HG03460 (cell line): ENCODE data around the gene DNAJC16.
"Not testable (repeated sequence)": the region's sequence is repeated elsewhere in the genome, so short reads cannot be mapped to it uniquely, and the experiment has no call there.

ENCODE experiments used
- ATAC-seq: cut with Tn5 transposase; IDR thresholded peaks from one replicate; pipeline ENCODE4 v1.9.1; 2021; ENCODE audit not compliant: unreplicated experiment

Gene DNAJC16

DNA sequence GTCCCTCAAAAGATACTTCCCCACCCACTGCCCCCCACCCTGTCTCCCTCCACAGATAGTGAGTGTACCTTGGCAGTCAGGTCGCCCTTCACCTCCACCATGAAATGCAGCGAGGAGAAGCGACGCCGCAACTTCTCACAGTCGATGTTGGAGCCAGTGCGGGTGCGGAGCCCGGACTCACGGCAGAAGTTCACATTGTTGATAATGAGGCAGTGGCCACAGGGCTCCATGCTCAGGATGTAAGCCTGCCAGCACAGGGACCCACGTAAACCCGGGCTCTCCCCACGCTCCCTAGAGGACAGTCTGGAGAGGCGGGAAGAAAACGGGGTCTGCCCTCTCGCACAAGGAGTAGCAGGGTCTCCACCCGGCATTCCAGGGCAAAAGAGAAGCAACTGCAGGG is 19.8 kb upstream of the DNAJC16 start:
- ATAC-seq: no peak

DNA sequence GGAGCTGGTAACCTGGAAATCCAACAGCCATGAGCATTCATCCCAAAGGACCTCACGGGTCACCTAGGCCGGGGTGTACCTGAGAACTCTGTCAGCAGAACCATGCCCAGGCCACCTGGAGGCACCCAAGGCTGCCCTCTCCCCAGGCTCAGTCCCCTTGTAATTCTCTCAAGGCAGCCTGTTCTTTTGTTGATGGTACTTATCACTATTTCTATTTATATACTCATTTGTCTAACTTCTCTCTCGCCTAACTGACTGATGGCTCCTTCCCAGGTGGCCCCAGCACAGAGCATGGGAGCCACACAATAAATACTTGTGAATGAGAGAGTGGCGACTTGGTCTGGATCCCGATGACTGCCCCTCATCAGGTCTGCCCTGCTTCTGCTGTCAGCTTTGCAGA is 19.4 kb upstream of the DNAJC16 start:
- ATAC-seq: no peak

DNA sequence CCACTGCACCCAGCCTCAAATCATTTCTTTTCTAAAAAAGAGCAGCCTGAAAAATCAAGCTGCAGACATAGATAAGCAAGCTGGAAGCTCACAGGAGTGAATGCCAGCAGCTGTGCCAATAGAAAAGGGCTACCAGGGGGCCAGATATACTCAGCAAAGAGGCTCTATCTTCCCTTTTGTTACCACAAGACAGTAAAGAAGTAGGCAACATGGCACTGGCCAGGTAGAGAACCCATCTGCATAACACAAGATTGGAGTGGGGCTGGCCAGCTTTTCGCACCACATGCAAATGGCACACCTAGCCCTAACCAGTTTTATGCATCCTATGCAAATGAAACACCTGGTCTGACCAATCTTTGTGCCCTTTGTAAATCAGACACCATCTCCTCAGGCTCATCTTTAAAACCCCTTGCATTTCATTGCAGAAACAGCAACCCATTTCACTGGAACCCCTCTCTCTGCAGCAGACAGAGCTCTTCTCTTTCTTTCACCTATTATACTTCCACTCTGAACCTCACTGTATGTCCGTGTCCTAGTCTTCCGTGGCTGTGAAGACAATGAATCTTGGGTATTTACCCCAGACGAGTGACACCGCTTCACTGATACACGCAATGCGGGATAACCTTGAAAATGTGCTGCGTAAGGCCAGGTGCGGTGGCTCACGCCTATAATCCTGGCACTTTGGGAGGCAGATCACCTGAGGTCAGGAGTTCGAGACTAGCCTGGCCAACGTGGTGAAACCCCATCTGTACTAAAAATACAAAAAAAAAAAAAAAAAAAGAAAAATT is 17.8 kb upstream of the DNAJC16 start:
- no peak for ATAC-seq

DNA sequence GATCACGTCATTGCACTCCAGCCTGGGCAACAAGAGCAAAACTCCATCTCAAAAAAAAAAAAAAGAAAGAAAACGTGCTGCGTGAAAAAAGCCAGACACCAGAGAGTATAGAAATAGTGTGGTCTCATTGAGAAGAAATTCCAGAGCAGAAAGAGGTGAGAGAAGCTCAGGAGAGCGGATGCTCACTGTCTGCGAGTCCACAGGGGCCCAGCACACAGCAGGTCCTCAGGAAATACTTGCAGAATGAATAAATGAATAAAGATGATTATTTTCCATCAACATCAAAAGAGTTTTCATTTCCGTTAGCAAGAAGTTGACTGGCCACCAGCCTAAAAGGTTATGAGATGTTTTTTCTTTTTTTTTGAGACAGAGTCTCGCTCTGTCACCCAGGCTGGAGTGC is 17.1 kb upstream of the DNAJC16 start:
- ATAC-seq: no peak

DNA sequence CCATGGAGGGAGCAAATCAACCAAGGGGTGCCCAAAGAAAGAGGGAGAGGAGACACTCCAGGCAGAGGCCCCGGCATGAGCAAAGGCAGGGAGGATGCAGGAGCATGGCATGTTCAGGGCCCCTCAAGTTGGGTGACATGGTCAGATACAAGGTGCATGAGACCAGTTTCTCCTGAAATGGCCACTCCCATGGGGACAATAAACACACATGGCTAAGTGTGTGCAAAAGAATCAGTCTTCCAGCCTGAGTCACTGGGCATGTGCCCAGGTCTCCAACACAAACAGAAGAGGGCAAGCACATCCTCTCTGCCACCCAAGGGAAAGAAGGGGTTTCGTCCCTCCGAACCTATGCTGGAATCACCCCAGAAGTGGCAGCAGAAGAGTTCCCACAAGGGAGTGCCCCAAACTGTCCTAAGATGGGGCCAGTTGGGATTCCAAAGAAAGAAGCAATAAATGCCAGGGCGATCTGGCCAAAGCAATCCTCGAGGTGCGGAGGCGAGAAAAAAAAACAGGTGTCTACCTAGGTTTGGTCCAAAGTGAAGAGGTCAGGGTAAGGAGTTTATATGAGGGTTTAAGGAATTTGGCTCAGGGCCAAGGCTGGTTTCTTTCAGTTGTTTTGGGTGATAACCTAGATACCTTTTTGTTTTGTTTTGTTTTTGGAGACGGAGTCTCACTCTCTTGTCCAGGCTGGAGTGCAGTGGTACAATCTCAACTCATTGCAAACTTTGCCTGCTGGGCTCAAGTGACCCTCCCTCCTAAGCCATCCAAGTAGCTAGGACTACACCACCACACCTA is 15.8 kb upstream of the DNAJC16 start:
- ATAC-seq: no peak

DNA sequence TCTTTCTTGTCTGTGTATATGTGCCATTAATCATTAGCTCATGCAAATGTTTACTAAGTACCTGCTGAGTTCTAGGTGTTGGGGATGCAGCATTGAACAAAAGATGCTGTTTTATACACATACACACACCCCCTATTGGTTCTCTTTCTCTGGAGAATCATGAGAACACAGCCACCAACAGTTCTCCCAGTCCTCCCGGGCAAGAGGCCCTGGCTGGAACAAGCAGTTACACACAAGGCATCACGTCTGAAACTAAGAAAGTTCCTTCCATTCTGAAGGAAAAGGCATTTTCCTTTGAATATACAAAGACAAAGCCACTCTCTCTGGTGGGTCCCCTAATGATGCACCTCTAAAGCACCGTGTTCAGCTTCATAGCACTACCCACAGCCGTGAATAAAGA is 13.5 kb upstream of the DNAJC16 start:
- ATAC-seq: no peak

DNA sequence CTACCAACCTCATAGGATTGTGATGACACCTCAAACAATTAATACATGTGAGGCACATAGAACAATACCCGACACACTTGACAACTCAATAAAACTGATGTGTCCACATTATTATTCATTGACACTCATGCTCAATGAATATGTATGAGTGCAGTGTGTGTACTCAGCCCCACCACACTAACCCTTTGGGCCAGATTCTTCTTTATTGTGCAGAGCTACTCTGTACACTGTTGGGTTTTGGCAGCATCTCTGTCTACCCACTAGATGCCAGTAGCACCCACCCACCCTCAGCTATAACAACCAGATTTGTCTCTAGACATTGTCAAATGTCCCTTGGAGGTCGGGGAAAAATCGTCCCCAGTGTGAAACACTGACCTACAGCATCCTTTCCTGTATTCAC is 12.7 kb upstream of the DNAJC16 start:
- no peak for ATAC-seq

DNA sequence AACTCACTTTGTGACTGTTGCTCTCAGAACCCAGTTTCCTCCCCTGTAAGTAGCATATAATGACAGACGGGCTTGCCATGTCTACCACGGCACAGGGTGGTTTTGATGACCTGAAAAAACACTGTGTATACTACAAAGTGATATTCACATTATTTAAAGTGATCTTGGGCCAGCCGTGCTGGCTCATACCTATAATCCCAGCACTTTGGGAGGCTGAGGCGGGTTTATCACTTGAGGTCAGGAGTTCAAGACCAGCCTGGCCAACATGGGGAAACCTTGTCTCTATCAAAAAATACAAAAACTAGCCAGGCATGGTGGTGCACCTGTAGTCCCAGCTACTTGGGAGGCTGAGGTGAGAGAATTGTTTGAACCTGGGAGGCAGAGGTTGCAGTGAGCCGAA is 12.1 kb upstream of the DNAJC16 start:
- not testable (repeated sequence) for ATAC-seq

DNA sequence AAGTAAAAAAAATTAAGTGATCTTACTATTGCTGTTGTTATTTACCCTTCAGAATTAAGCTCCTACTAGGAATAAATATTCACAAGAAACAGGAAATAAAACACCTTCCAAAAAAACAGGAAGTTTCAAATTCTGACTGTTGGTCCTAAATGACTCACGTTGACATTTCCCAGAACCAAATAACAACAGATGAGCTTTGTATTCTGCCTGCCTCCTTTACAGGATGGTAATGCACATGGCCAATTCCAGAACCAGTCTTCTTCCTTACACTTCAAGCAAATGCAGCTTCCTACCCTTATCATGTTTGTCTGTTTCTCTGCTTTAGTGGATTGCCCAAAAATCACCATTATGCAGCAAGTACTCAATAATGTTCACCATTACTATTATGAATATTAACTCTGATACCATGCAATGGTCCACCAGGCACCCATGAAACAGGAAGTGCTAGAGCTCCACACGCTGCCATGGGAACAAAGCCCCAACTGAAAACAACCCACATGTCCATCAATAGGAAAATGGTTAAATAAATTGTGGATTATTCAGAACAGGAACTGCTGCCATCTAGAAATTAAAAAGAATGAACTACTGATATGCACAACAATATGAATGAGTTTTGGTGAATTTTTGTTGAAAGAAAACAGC is 11.5 kb upstream of the DNAJC16 start:
- no peak for ATAC-seq

DNA sequence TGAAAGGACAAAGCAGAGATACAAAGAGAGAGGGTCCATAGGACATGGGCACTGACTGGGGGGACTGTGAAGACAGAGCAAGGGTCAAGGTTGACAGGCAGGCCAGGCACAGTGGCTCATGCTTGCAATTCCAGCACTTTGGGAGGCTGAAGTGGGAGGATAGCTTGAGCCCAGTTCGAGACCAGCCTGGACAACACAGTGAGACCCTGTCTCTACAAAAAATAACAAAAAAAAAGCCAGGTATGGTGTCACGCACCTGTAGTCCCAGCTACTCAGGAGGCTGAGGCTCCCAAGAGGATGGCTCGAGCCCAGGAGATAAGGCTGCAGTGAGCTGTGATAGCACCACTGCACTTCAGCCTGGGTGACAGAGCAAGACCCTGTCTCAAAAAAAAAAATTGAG is 7.0 kb upstream of the DNAJC16 start:
- no peak for ATAC-seq

DNA sequence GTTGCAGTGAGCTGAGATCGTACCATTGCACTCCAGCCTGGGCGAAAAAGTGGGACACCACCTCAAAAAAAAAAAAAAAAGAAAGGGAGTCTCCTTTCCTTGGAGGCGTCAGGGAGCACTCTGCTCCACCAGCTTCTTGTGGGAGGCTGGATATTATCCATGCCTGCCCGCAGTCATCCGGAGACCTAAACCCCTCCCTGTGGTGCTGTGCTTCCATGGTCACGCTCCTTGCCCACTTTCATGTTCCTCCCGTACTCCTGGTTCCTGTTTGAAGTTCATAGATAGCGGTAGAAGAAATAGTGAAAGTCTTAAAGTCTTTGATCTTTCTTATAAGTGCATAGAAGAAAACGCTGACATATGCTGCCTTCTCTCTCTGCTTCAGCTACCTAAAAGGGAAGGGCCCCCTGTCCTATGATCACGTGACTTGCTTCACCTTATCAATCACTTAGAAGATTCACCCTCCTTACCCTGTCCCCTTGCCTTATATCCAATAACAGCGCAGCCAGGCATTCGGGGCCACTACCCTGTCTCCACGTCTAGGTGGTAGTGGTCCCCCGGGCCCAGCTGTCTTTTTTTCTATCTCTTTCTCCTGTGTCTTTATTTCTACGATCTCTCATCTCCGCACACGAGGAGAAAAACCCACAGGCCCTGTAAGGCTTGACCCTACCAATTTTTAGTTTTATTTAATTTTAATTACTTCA is 5.3 kb upstream of the DNAJC16 start:
- ATAC-seq: not testable (repeated sequence)

DNA sequence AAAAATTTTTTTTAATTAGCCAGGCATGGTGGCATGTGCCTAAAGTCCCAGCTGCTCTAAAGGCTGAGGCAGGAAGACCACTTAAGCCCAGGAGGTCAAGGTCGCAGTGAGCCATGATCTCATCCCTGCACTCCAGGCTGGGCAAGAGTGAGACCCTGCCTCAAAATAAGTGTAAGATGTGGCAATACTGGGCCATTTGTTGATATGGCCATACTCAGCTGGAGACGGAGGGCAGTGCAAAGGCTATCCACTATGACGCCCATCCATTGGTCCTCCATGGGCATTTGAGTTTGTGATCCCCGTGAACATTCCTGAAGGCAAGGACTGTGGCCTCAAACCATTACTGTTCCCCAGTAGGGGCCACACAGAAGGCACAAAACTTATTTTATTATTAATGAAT is 4.1 kb upstream of the DNAJC16 start:
- ATAC-seq: no peak

DNA sequence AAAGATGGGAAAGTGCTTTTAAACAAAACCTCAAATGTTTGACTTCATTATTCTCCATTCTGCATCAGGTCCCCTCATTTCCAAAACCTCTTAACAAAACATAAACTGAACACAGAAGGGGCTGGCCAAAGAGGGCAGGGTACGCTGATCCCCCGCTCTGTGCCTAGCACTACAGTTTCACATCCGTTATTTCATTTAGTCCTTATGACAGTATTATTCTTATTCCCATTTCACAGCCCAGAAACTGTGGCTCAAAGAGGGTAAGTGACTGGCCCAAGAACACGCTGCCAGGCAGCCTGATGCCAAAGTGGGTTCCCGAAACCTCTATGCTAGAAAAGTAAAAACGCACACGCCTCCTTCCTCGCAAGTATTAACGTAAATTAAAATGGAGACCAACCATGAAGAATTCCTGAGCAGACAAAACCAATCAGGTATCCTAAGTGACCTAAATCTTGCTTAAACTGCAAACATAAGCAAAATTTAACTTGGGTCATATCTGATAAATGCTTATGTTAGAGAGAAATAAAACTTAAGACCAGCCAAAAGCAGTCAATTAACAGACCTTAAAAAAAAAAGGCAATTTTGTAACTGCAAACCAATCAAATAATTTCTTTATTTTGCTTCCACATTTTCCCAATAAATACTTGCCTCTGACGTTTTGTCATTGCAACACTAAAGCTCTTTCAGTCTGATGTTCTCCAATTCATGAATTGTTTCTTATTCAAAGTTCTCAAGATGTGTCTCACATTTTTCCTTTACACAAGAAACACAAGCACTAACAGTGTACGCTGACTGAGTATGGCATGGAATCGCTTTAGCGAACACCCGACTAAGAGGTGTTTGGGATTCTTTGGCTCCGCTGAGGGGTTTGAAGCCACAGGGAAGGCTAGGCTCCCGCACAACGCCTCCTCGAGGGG is 3.3 kb upstream of the DNAJC16 start:
- no peak for ATAC-seq

DNA sequence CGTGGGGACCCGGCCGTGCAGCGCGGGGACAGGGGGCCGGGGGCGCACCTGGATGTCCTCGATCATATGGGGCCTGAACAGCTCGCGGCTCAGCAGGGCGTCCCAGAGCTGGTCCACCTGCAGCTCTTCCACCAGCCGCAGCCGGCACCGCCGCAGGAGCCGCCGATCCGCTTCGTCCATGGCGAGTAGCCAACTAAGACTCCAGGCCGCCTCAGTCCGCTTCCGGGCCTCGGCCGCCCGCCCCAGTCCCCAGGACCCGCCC is 2.7 kb upstream of the DNAJC16 start, which contains the start of gene CASP9:
CASP9 (minus strand) TSS at position 195 of the 262 bp plus-strand sequence; CDS start at position 180, 15 bp downstream.
- ATAC-seq: no peak

DNA sequence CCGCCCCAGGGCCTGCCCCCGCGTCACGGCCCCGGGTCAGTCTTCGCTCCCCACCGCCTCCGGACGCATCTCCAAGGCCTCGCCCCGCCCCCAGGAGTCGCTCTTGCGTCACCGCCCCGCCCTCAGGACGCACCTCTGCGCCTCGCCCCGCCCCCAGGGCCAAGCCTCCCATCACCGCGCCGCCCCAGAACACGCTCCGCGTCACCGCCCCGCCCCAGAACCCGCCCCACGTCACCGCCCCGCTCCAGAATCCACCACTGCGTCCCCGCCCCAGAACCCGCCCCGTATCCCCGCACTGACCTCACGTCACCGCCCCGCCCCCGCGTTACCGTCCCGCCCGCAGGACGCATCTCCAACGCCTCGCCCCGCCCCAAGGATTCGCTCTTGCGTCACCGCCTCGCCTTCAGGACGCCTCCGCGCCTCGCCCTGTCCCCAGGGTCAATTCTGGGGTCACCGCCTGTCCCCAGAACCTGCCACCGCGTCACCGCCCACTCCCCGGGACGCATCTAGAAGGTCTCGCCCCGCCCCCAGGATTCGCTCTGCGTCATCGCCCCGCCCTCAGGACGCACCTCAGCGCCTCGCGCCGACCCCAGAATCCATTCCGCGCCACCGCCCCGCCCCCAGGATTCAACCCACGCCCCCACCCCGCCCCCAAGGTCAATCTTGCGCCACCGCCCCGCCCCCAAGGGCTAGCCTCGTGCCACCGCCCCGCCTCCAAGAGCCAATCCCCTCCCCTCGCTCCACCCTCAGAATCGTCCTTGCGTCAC is 2.2 kb upstream of the DNAJC16 start:
- ATAC-seq: peak; percentile 38

DNA sequence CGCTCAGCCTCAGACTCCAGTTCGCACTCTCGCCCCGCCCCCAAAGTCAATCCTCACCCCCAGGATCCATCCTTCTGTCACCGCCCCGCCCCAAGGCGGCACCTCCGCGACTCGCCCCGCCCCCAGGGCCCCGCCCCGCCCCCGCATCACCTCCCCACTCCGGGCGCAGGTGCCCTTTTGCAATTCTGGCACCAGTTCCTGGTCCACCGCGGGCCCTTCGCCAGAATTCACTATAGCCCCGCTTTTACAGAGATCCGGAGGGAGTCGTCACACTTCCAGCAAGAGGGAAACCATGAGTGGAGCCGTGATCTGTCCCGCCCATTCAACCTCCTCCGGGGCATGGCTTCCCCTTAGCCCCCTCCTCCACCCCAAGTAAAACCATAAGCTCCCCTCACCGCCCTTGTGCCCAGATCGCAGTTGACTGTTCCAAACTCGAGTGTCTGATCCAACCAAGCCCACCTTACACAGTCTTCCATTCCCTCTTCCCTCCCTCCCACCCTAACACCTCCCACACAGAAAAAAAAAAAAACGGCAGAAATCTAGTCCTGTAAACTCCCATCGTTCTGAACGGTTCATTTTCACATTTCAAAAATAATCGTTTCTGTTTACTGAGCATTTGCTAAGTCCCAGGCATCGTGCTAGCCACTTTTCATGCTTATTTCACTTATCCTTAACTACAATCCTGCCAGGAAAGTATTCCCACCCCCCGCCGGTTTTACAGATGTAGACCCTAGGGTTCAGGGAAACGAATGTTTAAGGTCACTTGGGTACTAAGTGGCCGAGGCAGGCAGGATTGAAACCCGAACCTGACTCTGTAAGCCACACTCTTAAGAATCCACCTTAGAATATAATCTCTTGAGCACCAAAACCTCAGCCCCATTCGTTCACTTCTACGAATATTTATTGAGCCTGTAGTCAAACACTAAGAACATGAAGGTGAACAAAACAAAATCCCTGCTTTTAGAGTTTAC is 1.3 kb upstream of the DNAJC16 start:
- peak; percentile 47 for ATAC-seq

DNA sequence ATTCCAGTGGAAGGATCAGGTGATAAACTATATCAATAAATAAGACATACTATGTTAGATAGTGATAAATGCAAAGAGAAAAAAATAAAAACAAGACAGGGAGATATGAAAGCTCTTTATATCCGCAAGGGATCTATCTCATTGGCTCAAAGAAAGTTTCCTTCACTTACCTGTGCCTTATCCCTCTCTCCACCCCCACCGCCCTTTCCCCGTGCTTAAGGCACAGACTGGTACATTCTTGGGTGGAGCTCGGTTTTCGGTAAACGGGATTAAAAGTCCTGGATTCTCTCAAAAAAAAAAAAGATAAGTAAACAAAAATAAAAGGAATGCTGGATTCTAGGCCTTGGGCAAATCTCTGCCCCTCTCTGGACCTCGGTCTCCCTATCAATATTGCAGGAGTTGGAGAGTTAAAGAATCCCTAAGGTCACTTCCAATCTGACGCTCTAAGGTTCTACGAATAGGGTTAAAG is 593 bp upstream of the DNAJC16 start:
- ATAC-seq: no peak

DNA sequence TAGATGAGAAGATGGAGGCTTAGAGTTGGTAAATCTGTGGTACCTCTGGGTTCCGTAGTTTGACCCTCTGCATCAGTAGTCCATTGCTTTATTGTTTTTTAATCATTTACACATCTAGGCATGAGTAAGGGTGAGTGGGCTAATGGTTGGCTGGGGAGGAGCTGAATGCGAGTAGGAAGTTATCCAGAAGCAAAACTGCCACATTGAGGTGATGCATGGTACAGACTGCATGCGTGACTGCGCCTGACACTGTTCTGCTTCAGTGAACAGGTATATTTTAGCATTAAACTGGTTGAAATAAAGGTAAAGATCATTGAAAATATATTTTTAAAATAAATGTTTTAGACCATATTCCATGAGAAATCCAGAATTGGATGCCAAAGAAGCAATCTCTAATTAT is 4.4 kb downstream of the DNAJC16 start:
- no peak for ATAC-seq
